ENCODE results near the gene PYY. TPM values are rescaled to one million over a fixed set of nuclear protein-coding genes. Genes with fewer than 3 reads are reported as not detected.
"Not testable (repeated sequence)": the region's sequence is repeated elsewhere in the genome, so short reads cannot be mapped to it uniquely, and the experiment has no call there.

The PYY gene
- polyA plus RNA-seq, 1 donor from 2014 or later: not detected

- Histone ChIP-seq H3K79me2 (replicated peaks; ENCODE audit: insufficient read depth, low read length) (no peaks in the 10 kb centered on the region), H2AFZ (ENCODE audit: low read depth, low read length) (no peak overlapping the region), H3K4me2 (ENCODE audit: low read length) (no peak overlapping the region), H3K27me3 (ENCODE audit: insufficient read depth, low read depth, low read length) (no peaks in the 10 kb centered on the region), H3K9me3 (ENCODE audit: low read length) (no peaks in the 10 kb centered on the region), H3K36me3 (ENCODE audit: insufficient read depth, low read length) (no peaks in the 10 kb centered on the region), H3K9me2 (ENCODE audit: insufficient read depth, low read length) (no peaks in the 10 kb centered on the region), H3F3A (ENCODE audit: insufficient read depth, low read length, poor library complexity, severe bottlenecking) (no peaks in the 10 kb centered on the region), H3K4me3 (ENCODE audit: low read length) (no peak overlapping the region), H4K20me1 (ENCODE audit: insufficient read depth) (no peaks in the 10 kb centered on the region), H3K27ac (ENCODE audit: low read length) (no peak overlapping the region), H3K9ac (ENCODE audit: low read length) (no peak overlapping the region)
- TF ChIP-seq TAF1 (IDR thresholded peaks at IDR 0.05; ENCODE audit: low read depth): no peak
These were observed 20.9 kb upstream of the PYY start for GRCh38 chr17:43974382-43975266.

- H3K9me2 ChIP-seq (ENCODE audit: insufficient read depth, low read length); H3K27ac ChIP-seq (ENCODE audit: low read length); H3K4me2 ChIP-seq (ENCODE audit: low read length); H3K9me3 ChIP-seq (ENCODE audit: low read length); H3K36me3 ChIP-seq (ENCODE audit: insufficient read depth, low read length); H2AFZ ChIP-seq (ENCODE audit: low read depth, low read length); H3K27me3 ChIP-seq (ENCODE audit: insufficient read depth, low read depth, low read length); H3K79me2 ChIP-seq (replicated peaks; ENCODE audit: insufficient read depth, low read length); H3K9ac ChIP-seq (ENCODE audit: low read length); H4K20me1 ChIP-seq (ENCODE audit: insufficient read depth); H3F3A ChIP-seq (ENCODE audit: insufficient read depth, low read length, poor library complexity, severe bottlenecking); H3K4me3 ChIP-seq (ENCODE audit: low read length): not testable (repeated sequence)
These were observed 18.9 kb upstream of the PYY start for GRCh38 chr17:43972444-43973212.

- H4K20me1 ChIP-seq (ENCODE audit: insufficient read depth): not testable (repeated sequence)
These were observed 17.7 kb upstream of the PYY start for GRCh38 chr17:43971436-43971835.

GRCh38 chr17:43970366-43970765 is 16.6 kb upstream of the PYY start:
- no peak overlapping the region for H3K27ac ChIP-seq (ENCODE audit: low read length)
- H3F3A ChIP-seq (ENCODE audit: insufficient read depth, low read length, poor library complexity, severe bottlenecking): no peaks in the 10 kb centered on the region
- H4K20me1 ChIP-seq (ENCODE audit: insufficient read depth): no peaks in the 10 kb centered on the region
- H3K4me2 ChIP-seq (ENCODE audit: low read length): no peak overlapping the region
- H3K27me3 ChIP-seq (ENCODE audit: insufficient read depth, low read depth, low read length): no peaks in the 10 kb centered on the region
- no peaks in the 10 kb centered on the region for H3K79me2 ChIP-seq (replicated peaks; ENCODE audit: insufficient read depth, low read length)
- H2AFZ ChIP-seq (ENCODE audit: low read depth, low read length): no peak overlapping the region
- TF ChIP-seq POLR2AphosphoS5 (IDR thresholded peaks at IDR 0.05) (no peak), MXI1 (conservative IDR thresholded peaks at IDR 0.05; ENCODE audit: poor library complexity, severe bottlenecking) (no peak), SMC3 (conservative IDR thresholded peaks at IDR 0.05; ENCODE audit: poor library complexity) (no peak), TAF1 (IDR thresholded peaks at IDR 0.05; ENCODE audit: low read depth) (no peak), RAD21 (conservative IDR thresholded peaks at IDR 0.05) (no peak), REST (IDR thresholded peaks at IDR 0.05; ENCODE audit: borderline replicate concordance) (no peak)
- H3K4me3 ChIP-seq (ENCODE audit: low read length): no peak overlapping the region
- H3K9me3 ChIP-seq (ENCODE audit: low read length): no peaks in the 10 kb centered on the region
- no peaks in the 10 kb centered on the region for H3K36me3 ChIP-seq (ENCODE audit: insufficient read depth, low read length)
- no peak overlapping the region for H3K9ac ChIP-seq (ENCODE audit: low read length)
- H3K9me2 ChIP-seq (ENCODE audit: insufficient read depth, low read length): no peaks in the 10 kb centered on the region

More at GRCh38 chr17:43971436-43971835, 17.7 kb upstream of the PYY start:
- not testable (repeated sequence) for H3K79me2 ChIP-seq (replicated peaks; ENCODE audit: insufficient read depth, low read length); H3K27ac ChIP-seq (ENCODE audit: low read length); H3K36me3 ChIP-seq (ENCODE audit: insufficient read depth, low read length); H3F3A ChIP-seq (ENCODE audit: insufficient read depth, low read length, poor library complexity, severe bottlenecking); H3K9ac ChIP-seq (ENCODE audit: low read length); H3K9me3 ChIP-seq (ENCODE audit: low read length); H3K4me3 ChIP-seq (ENCODE audit: low read length); H3K27me3 ChIP-seq (ENCODE audit: insufficient read depth, low read depth, low read length); H3K9me2 ChIP-seq (ENCODE audit: insufficient read depth, low read length); H2AFZ ChIP-seq (ENCODE audit: low read depth, low read length); H3K4me2 ChIP-seq (ENCODE audit: low read length)

Data from neural cell (in vitro differentiated cells).